Smooth muscle cell (in vitro differentiated cells): ENCODE results near the gene KLHL2. TPM values are rescaled to one million over a fixed set of nuclear protein-coding genes. Genes with fewer than 3 reads are reported as not detected.

Experiments
- DNase-seq: peaks from one replicate; lab custom pipeline; 2025; ENCODE audit not compliant: unreplicated experiment; lab: John Stamatoyannopoulos, UW
- H2AFZ ChIP-seq: fragments of 200-600 bp; sonication (generic); 2 replicates; pipeline ENCODE4 v1.6.0; 2016; ENCODE audit warnings: antibody characterized with exemption, low read depth, mild to moderate bottlenecking
- H3F3A ChIP-seq: fragments of 200-600 bp; sonication (generic); 2 replicates; pipeline ENCODE4 v1.6.0; 2017; ENCODE audit warnings: antibody characterized with exemption, low read depth
- H3K27ac ChIP-seq: fragments of 200-600 bp; sonication (generic); 2 replicates; pipeline ENCODE4 v1.5.1; 2016; ENCODE audit warnings: low read depth, mild to moderate bottlenecking
- H3K27me3 ChIP-seq: fragments of 200-600 bp; sonication (generic); 2 replicates; pipeline ENCODE4 v1.6.1; 2016; ENCODE audit warnings: low read depth, mild to moderate bottlenecking
- H3K36me3 ChIP-seq: fragments of 200-600 bp; sonication (generic); 2 replicates; pipeline ENCODE4 v1.5.1; 2016; ENCODE audit warnings: low read depth
- H3K4me1 ChIP-seq: fragments of 200-600 bp; sonication (generic); 2 replicates; pipeline ENCODE4 v1.5.1; 2016; ENCODE audit warnings: low read depth
- H3K4me2 ChIP-seq: fragments of 200-600 bp; sonication (generic); 2 replicates; pipeline ENCODE4 v1.6.0; 2016; ENCODE audit warnings: mild to moderate bottlenecking
- H3K4me3 ChIP-seq: fragments of 200-600 bp; sonication (generic); 2 replicates; pipeline ENCODE4 v1.5.1; 2016; ENCODE audit warnings: mild to moderate bottlenecking
- H3K79me2 ChIP-seq: fragments of 200-600 bp; sonication (generic); 2 replicates; pipeline ENCODE4 v1.6.0; 2016; ENCODE audit warnings: low read depth, mild to moderate bottlenecking
- H3K9ac ChIP-seq: fragments of 200-600 bp; sonication (generic); 2 replicates; pipeline ENCODE4 v1.6.0; 2016; ENCODE audit warnings: low read depth
- H3K9me3 ChIP-seq: fragments of 200-600 bp; sonication (generic); replicated peaks from 2 replicates; pipeline ENCODE4 v1.5.1; 2016; ENCODE audit warnings: low read depth
- H4K20me1 ChIP-seq: fragments of 200-600 bp; sonication (generic); 2 replicates; pipeline ENCODE4 v1.6.0; 2016; ENCODE audit warnings: low read depth
- WGBS: methylation state at CpG from one replicate; pipeline ENCODE4 v1.1.7; 2016; ENCODE audit warnings: low lambda C conversion rate; 5-methylcytosine and 5-hydroxymethylcytosine counted together
- polyA plus RNA-seq: library from polyadenylated mRNA; unstranded; fragments of >200 nt; fragmentation: Nextera tagmentation; extraction: Ambion mirVana; gene quantifications from 2 replicates; pipeline ENCODE4 v1.2.1, GENCODE V29; 2016
- total RNA-seq: library from RNA; depleted of rRNA; stranded (reverse); fragments of >200 nt; gene quantifications from 2 replicates; pipeline ENCODE4 v1.2.3, GENCODE V29; 2014
- TF ChIP-seq, protein P1 (sequence below): fragments of 200-600 bp; sonication (generic); IDR thresholded peaks from 2 replicates; pipeline ENCODE4 v1.5.1; 2017; ENCODE audit warnings: borderline replicate concordance, mild to moderate bottlenecking, antibody characterized with exemption; ENCODE audit not compliant: insufficient read depth, poor library complexity, severe bottlenecking

The KLHL2 gene
- total and polyA plus RNA-seq, 2 experiments from 2014 or later, result 2.6 to 18.6 TPM

DNA sequence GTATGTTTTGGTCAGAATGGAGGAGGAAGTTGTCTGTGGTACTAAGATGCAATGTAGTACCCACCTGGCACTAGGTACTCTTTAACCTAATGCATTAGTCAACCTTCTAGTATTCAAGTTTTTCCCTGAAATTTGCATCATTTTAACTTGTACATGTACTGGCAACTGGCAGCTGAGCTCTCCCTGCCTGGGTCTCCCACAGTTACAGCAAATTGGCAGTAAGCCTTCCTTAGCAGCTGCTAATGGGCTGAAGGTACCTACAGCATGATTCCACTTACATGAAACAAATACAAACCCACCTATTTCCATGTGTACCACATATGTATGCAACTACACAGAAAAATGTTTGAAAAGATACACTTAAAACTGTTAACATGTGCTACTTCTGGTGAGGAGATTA lies 8.1 kb upstream of the KLHL2 start:
- Histone ChIP-seq H3F3A (no peaks in the 10 kb centered on the region), H4K20me1 (no peaks in the 10 kb centered on the region), H3K4me3 (no peak overlapping the region), H3K4me2 (no peak overlapping the region), H3K4me1 (no peaks in the 10 kb centered on the region), H2AFZ (no peak overlapping the region), H3K36me3 (no peaks in the 10 kb centered on the region), H3K27ac (no peak overlapping the region), H3K27me3 (no peaks in the 10 kb centered on the region), H3K9me3 (no peaks in the 10 kb centered on the region), H3K9ac (no peak overlapping the region), H3K79me2 (no peaks in the 10 kb centered on the region)
- no peak for DNase-seq
- TF ChIP-seq, protein P1, sequence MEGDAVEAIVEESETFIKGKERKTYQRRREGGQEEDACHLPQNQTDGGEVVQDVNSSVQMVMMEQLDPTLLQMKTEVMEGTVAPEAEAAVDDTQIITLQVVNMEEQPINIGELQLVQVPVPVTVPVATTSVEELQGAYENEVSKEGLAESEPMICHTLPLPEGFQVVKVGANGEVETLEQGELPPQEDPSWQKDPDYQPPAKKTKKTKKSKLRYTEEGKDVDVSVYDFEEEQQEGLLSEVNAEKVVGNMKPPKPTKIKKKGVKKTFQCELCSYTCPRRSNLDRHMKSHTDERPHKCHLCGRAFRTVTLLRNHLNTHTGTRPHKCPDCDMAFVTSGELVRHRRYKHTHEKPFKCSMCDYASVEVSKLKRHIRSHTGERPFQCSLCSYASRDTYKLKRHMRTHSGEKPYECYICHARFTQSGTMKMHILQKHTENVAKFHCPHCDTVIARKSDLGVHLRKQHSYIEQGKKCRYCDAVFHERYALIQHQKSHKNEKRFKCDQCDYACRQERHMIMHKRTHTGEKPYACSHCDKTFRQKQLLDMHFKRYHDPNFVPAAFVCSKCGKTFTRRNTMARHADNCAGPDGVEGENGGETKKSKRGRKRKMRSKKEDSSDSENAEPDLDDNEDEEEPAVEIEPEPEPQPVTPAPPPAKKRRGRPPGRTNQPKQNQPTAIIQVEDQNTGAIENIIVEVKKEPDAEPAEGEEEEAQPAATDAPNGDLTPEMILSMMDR, result no peak

DNA sequence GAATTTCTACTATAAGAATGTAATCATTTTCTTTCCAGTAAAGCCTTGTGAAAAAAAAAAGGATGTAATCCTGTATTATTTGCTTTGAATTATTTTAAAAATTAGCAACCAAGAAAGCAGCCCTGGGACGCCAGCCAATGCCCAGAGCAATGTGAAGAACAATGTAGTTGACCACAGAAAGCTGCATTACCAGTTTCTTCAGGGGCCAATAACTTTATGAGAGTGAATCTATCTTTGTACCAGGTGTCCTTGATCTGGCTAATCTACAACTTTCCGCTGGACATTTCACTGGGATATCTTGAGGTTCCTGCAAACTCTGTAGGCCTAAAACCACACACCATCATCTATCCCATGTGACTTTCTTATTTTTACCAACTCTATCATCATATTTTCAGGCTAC lies 7.6 kb upstream of the KLHL2 start:
- no peak for DNase-seq
- TF ChIP-seq, protein P1, result no peak
- no peaks in the 10 kb centered on the region for H3K27me3 ChIP-seq
- H3K9ac ChIP-seq, result no peak overlapping the region
- H2AFZ ChIP-seq, result no peak overlapping the region
- no peak overlapping the region for H3K27ac ChIP-seq
- H3F3A ChIP-seq, result no peaks in the 10 kb centered on the region
- H3K36me3 ChIP-seq, result no peaks in the 10 kb centered on the region
- no peaks in the 10 kb centered on the region for H3K79me2 ChIP-seq
- H4K20me1 ChIP-seq, result no peaks in the 10 kb centered on the region
- H3K4me1 ChIP-seq, result no peaks in the 10 kb centered on the region
- no peaks in the 10 kb centered on the region for H3K9me3 ChIP-seq
- WGBS, result 86% methylated on average over 2 of the region's 2 CpGs
- no peak overlapping the region for H3K4me3 ChIP-seq
- no peak overlapping the region for H3K4me2 ChIP-seq

DNA sequence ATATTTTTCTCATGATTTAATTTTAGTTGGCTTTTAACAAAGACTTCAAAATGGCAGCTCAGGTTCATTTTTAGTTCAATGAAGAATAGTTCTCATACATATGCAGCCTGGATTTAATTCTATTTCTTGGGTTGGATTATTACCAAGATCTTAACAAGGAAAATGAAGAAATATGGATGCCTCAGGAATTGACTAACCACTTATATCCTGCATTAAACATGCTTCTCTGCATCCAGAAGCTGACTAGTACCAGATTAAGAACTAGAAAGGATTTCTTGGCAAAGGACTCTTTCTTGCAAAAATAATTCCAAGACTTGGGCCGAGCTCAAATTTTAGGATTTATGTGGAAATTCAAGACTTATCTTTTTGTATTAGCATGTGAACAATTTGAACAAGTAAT lies 5.6 kb upstream of the KLHL2 start:
- H3K4me3 ChIP-seq, result no peak overlapping the region
- TF ChIP-seq, protein P1, result no peak
- no peaks in the 10 kb centered on the region for H3F3A ChIP-seq
- no peaks in the 10 kb centered on the region for H3K36me3 ChIP-seq
- no peaks in the 10 kb centered on the region for H3K79me2 ChIP-seq
- H3K9me3 ChIP-seq, result no peaks in the 10 kb centered on the region
- H2AFZ ChIP-seq, result no peak overlapping the region
- no peaks in the 10 kb centered on the region for H3K27me3 ChIP-seq
- H3K27ac ChIP-seq, result no peak overlapping the region
- peaks cover 2% of the 10 kb centered on the region for H3K4me1 ChIP-seq
- no peaks in the 10 kb centered on the region for H4K20me1 ChIP-seq
- WGBS, result 88% methylated on average over 1 of the region's 1 CpG
- no peak for DNase-seq
- no peak overlapping the region for H3K4me2 ChIP-seq
- no peak overlapping the region for H3K9ac ChIP-seq

DNA sequence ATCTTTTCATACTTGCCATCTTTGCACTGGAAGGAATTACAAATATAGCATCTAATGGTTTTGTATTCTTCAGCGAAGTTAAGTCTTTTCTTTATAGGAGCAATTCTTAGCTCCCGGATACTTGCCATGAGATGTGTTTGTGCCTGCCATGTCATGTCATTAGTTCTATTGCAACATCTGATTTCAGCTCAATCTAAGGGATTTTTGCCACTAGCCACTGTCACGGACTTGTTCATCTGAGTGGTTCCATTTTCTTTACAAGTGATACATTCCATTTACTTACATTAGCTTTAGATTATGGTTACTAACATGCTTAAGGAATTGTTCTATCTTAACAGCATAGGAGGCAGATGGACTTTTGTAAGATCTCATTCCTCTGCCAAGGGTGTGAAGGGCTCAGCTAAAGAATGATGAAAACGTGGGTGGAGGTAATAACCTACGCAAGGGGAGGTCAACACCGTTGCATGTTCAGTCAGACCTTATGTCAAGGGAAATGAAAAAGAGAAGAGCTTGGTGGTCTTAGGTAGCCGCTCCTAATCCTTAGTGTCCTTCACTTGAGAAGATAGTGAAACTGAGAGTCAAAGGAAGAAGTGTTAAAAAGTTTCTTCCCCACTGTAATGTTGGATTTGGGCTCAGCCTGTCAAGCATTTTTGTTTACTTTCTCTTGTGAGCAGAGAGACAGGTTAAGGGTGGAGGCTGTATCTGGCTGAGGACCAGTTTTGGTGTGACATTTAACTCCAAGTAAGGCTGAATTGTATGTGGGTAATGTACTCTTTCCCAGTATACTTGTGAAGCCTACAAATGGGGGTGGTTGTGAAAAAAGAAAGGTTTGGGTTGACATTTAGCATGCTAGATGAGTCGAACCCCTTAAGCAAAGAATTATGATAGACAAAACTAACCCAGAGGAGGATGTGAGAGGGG lies 3.6 kb upstream of the KLHL2 start:
- H2AFZ ChIP-seq, result no peak overlapping the region
- H3K36me3 ChIP-seq, result no peaks in the 10 kb centered on the region
- peaks cover 8% of the 10 kb centered on the region for H3K4me1 ChIP-seq
- H4K20me1 ChIP-seq, result no peaks in the 10 kb centered on the region
- H3K27ac ChIP-seq, result no peak overlapping the region
- no peaks in the 10 kb centered on the region for H3K27me3 ChIP-seq
- H3K9ac ChIP-seq, result no peak overlapping the region
- H3K4me3 ChIP-seq, result no peak overlapping the region
- no peak for DNase-seq
- H3K4me2 ChIP-seq, result no peak overlapping the region
- H3K9me3 ChIP-seq, result no peaks in the 10 kb centered on the region
- H3F3A ChIP-seq, result no peaks in the 10 kb centered on the region
- WGBS, result 88% methylated on average over 8 of the region's 8 CpGs
- no peaks in the 10 kb centered on the region for H3K79me2 ChIP-seq
- TF ChIP-seq, protein P1, result no peak
